Spleen (tissue), 11 donors: ENCODE data around the gene C1orf232. TPM values are rescaled to one million over a fixed set of nuclear protein-coding genes. Genes with fewer than 3 reads are reported as not detected.
A peak's percentile ranks its signal among the peaks of the same experiment; 100 is the strongest.

Experiments used
- DNase-seq: peaks from one replicate; pipeline ENCODE4 v3.0.0-alpha.2; 2020
- H3K27ac ChIP-seq, 8 donors: fragments of 200-600 bp; sonication (generic) in 7 of 8; 1 replicate in 4 of 8; 2 replicates in 4 of 8; pipeline versions ENCODE4 v1.5.0 to v1.8.0; 2016 to 2021; ENCODE audit warnings: inconsistent platforms in 4 of 8, mild to moderate bottlenecking in 4 of 8, moderate library complexity in 1 of 8
- H3K27me3 ChIP-seq, 7 donors: fragments of 200-600 bp; sonication (generic) in 6 of 7; replicated peaks in 1 of 7; 1 replicate in 4 of 7; 2 replicates in 3 of 7; pipeline versions ENCODE4 v1.5.0 to v1.8.0; 2016 to 2021; ENCODE audit warnings: inconsistent platforms in 3 of 7, mild to moderate bottlenecking in 1 of 7
- H3K36me3 ChIP-seq, 6 donors: fragments of 200-600 bp; sonication (generic) in 5 of 6; 1 replicate in 4 of 6; 2 replicates in 2 of 6; pipeline versions ENCODE4 v1.5.0 to v1.8.0; 2016 to 2021; ENCODE audit warnings: inconsistent platforms in 2 of 6
- H3K4me1 ChIP-seq, 6 donors: fragments of 200-600 bp; sonication (generic) in 5 of 6; 1 replicate in 3 of 6; 2 replicates in 3 of 6; pipeline versions ENCODE4 v1.5.0 to v1.8.0; 2016 to 2021; ENCODE audit warnings: inconsistent platforms in 3 of 6
- H3K4me3 ChIP-seq, 8 donors: fragments of 200-600 bp; sonication (generic) in 7 of 8; 1 replicate in 4 of 8; 2 replicates in 4 of 8; pipeline versions ENCODE4 v1.5.0 to v1.8.0; 2016 to 2021; ENCODE audit warnings: inconsistent platforms in 4 of 8, mild to moderate bottlenecking in 4 of 8, moderate library complexity in 2 of 8
- H3K9me3 ChIP-seq, 8 donors: fragments of 200-600 bp; sonication (generic) in 7 of 8; 1 replicate in 4 of 8; 2 replicates in 4 of 8; pipeline versions ENCODE4 v1.5.0 to v1.8.0; 2016 to 2021; ENCODE audit warnings: inconsistent platforms in 4 of 8
- POLR2A ChIP-seq, 3 donors: fragments of 450-650 bp; IDR thresholded peaks; one replicate each; pipeline ENCODE4 v1.5.1; 2017; ENCODE audit warnings: antibody characterized with exemption in 3 of 3, mild to moderate bottlenecking in 1 of 3
- POLR2AphosphoS5 ChIP-seq, 3 donors: sonication (generic); formaldehyde crosslinking; IDR thresholded peaks; one replicate each; pipeline ENCODE4 v1.5.1; 2017; ENCODE audit warnings: antibody characterized with exemption in 3 of 3
- WGBS, 5 donors: extraction: QIAGEN DNeasy Blood & Tissue Kit in 3 of 5; methylation state at CpG; one replicate each; pipeline versions ENCODE4 v1.1.5 to v1.1.7; 2013 to 2018; 5-methylcytosine and 5-hydroxymethylcytosine counted together
- intact Hi-C: fragments of 100-400 bp; cut with DNase I; formaldehyde crosslinking; loops from one replicate; pipeline ENCODE4 v1.15.0; 2023; ENCODE audit warnings: low total_unique reads
- polyA plus RNA-seq, 3 donors: library from polyadenylated mRNA; stranded (reverse); fragments of 200-250 nt; gene quantifications; one replicate each; pipeline ENCODE4 v1.2.1, GENCODE V29; 2013
- total RNA-seq, 7 donors: library from RNA; depleted of rRNA in 3 of 7; stranded (reverse); fragments of >200 nt in 3 of 7; fragmentation: NEBNext Ultra II Directional in 4 of 7; extraction: Animal tissue kit (Norgen Biotek cat#: 25700) in 4 of 7; gene quantifications; one replicate each; pipeline versions ENCODE4 v1.1.0 to v1.2.1, GENCODE V29; 2016 to 2021
- TF ChIP-seq, protein P1 (sequence below), 11 experiments: fragments of 200-600 bp in 7 of 11; fragments of 450-650 bp in 4 of 11; sonication (generic) in 4 of 11; IDR thresholded peaks in 8 of 11; conservative IDR thresholded peaks in 3 of 11; 1 replicate in 7 of 11; 2 replicates in 4 of 11; pipeline versions ENCODE4 v1.4.0 to v1.8.0; 2016 to 2021; ENCODE audit warnings: antibody characterized with exemption in 11 of 11, inconsistent platforms in 4 of 11, mild to moderate bottlenecking in 1 of 11
- donor health status: healthy with polysubstance abuse.
- donor health status: DM: no; HTN: no; CAD: no; lungs with moderate emphysema.
- donor health status: DM: no; HTN: no; CAD: no.
- donor health status: Bipolar disorder and iron deficiency.
- donor health status: healthy.
- donor health status: DM: no; HTN: no; CAD: no.
- donor health status: DM: yes; HTN: yes; CAD: no.

The C1orf232 gene
- total and polyA plus RNA-seq, 10 donors = not detected

- H3K9me3 ChIP-seq = no peaks in the 10 kb centered on the region
- H3K27me3 ChIP-seq = peaks cover 0 to 45% (median 22%) of the 10 kb centered on the region in 7 donors
- DNase-seq = no peak
- intact Hi-C loops = no loop called here
- peaks cover 5 to 36% (median 20%) of the 10 kb centered on the region in 6 donors for H3K4me1 ChIP-seq
- no peak overlapping the region for H3K4me3 ChIP-seq
- TF ChIP-seq, protein P1, sequence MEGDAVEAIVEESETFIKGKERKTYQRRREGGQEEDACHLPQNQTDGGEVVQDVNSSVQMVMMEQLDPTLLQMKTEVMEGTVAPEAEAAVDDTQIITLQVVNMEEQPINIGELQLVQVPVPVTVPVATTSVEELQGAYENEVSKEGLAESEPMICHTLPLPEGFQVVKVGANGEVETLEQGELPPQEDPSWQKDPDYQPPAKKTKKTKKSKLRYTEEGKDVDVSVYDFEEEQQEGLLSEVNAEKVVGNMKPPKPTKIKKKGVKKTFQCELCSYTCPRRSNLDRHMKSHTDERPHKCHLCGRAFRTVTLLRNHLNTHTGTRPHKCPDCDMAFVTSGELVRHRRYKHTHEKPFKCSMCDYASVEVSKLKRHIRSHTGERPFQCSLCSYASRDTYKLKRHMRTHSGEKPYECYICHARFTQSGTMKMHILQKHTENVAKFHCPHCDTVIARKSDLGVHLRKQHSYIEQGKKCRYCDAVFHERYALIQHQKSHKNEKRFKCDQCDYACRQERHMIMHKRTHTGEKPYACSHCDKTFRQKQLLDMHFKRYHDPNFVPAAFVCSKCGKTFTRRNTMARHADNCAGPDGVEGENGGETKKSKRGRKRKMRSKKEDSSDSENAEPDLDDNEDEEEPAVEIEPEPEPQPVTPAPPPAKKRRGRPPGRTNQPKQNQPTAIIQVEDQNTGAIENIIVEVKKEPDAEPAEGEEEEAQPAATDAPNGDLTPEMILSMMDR (IDR thresholded peaks at IDR 0.05 in 8 of 11, conservative IDR thresholded peaks at IDR 0.05 in 3 of 11) = no peak
- TF ChIP-seq POLR2AphosphoS5 (IDR thresholded peaks at IDR 0.05) (no peak), POLR2A (IDR thresholded peaks at IDR 0.05) (no peak)
- H3K36me3 ChIP-seq = no peaks in the 10 kb centered on the region
- no peak overlapping the region for H3K27ac ChIP-seq
- 69 to 75% (median 74%) methylated on average over 5 of the region's 5 CpGs for WGBS, 5 donors
Observed at GRCh38 chr1:26153966-26154532, 14.7 kb downstream of the C1orf232 start.

GRCh38 chr1:26148887-26149286 lies 19.9 kb downstream of the C1orf232 start:
- intact Hi-C loops = loop anchor here (10.0 kb wide), 1 partner anchor 114 kb away; no protein-coding TSS in a partner anchor

DNA sequence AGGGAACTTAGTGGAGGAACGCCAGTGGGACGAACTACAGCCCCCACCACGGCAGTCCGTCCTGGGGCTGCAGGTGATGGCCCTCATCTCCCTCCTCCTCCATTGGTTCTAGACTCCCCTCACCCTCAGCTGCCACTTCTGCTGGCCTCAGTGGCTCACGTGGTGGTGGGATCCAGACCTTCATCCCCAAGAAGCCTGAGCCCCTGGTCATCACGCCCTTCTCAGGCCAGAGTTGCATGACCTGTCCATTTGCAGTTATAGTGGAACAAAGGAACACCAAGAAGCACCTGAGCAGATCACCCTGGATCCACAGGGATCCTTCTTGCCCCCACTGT lies 22.8 kb downstream of the C1orf232 start:
- no peak for DNase-seq
- no peak for TF ChIP-seq POLR2A (IDR thresholded peaks at IDR 0.05)
- TF ChIP-seq, protein P1 (IDR thresholded peaks at IDR 0.05 in 8 of 11, conservative IDR thresholded peaks at IDR 0.05 in 3 of 11) = no peak
- no peak for TF ChIP-seq POLR2AphosphoS5 (IDR thresholded peaks at IDR 0.05)
- no peaks in the 10 kb centered on the region for H3K36me3 ChIP-seq
- H3K4me1 ChIP-seq = peaks cover 2 to 16% (median 6%) of the 10 kb centered on the region in 6 donors
- H3K4me3 ChIP-seq = no peak overlapping the region
- intact Hi-C loops = loop anchor here (2.0 to 10.0 kb wide), 2 partner anchors 41 to 111 kb away; no protein-coding TSS in a partner anchor
- no peaks in the 10 kb centered on the region for H3K9me3 ChIP-seq
- peaks cover 0 to 4% (median 0%) of the 10 kb centered on the region in 7 donors for H3K27me3 ChIP-seq
- 38 to 79% (median 64%) methylated on average over 6 of the region's 6 CpGs for WGBS, 5 donors
- H3K27ac ChIP-seq = no peak overlapping the region

More at GRCh38 chr1:26148887-26149286, 19.9 kb downstream of the C1orf232 start:
- no peak overlapping the region for H3K27ac ChIP-seq
- no peak for DNase-seq
- H3K4me3 ChIP-seq = no peak overlapping the region
- no peaks in the 10 kb centered on the region for H3K9me3 ChIP-seq
- peaks cover 2 to 13% (median 6%) of the 10 kb centered on the region in 6 donors for H3K4me1 ChIP-seq
- H3K36me3 ChIP-seq = no peaks in the 10 kb centered on the region
- TF ChIP-seq, protein P1 (IDR thresholded peaks at IDR 0.05 in 8 of 11, conservative IDR thresholded peaks at IDR 0.05 in 3 of 11) = no peak
- TF ChIP-seq POLR2A (IDR thresholded peaks at IDR 0.05) (no peak), POLR2AphosphoS5 (IDR thresholded peaks at IDR 0.05) (no peak)
- peaks cover 0 to 4% (median 0%) of the 10 kb centered on the region in 7 donors for H3K27me3 ChIP-seq

DNA sequence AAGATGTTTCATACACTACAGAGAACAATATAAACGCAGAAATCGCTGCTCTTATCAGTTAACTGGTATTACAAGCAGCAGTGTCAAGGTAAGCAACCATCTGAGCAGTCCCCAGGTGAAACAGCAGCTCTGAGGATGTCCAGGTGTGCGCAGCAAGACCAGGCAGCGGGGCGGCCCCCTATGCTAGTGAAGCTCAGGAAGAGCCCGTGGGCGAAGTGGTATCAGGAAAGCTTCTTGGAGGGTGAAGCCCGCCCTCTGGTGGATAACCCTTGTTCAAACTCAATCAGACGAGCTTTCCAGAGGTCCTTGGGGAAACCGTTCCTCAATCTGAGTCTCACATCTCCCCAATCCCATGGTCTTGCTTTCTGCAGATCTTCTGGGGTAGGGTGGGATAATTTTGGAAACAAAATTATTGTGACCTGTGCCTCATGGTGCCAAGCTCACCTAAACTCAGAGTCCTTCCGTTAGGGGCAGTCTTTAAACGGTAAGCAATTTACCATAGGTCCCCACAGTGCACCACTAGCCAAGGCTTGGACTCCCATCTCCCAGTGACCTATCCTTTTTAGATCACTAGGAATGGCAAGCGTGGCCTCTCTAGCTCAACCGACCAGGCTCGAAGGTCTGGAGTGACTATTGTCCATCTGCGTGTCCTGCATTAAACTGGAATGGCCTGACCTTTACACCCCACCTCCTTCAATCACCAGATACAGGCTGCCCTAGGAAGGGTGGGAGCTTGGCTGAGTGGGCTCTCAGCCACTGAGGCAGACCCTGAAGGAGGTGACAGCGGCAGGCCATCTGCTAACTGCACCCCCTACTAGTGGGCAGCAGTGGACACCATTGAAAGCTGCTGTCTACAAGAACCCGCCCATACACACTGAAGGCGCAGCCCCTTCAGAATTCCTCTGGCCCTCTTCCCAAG lies 23.5 kb downstream of the C1orf232 start:
- TF ChIP-seq POLR2A (IDR thresholded peaks at IDR 0.05) = no peak
- TF ChIP-seq POLR2AphosphoS5 (IDR thresholded peaks at IDR 0.05) = peak in 1 of 3 donors; percentile 10
- TF ChIP-seq, protein P1 (IDR thresholded peaks at IDR 0.05 in 8 of 11, conservative IDR thresholded peaks at IDR 0.05 in 3 of 11) = peak; percentile 61 to 92 (median 80)

More for the DNA sequence above, 23.5 kb downstream of the C1orf232 start:
- Histone ChIP-seq H3K27ac (no peak overlapping the region), H3K27me3 (peaks cover 0 to 4% (median 0%) of the 10 kb centered on the region in 7 donors), H3K4me1 (peaks cover 2 to 16% (median 6%) of the 10 kb centered on the region in 6 donors), H3K9me3 (no peaks in the 10 kb centered on the region), H3K36me3 (no peaks in the 10 kb centered on the region), H3K4me3 (no peak overlapping the region)
- WGBS, 5 donors = 30 to 37% (median 33%) methylated on average over 18 to 19 of the region's 19 CpGs
- peak; percentile 88 for DNase-seq
- intact Hi-C loops = loop anchor here (2.0 to 10.0 kb wide), 2 partner anchors 40 to 110 kb away; no protein-coding TSS in a partner anchor
